Activated CD4-positive, CD25-positive, alpha-beta regulatory T cell treated with anti-CD3 and anti-CD28 coated beads, Interleukin-2, amount 50 U/mL, for 24 hours (primary cell): Measurements from ENCODE around the gene LINC00237.

Experiments used
- ATAC-seq, 2 donors: fragments of 150-1000 bp; cut with Tn5 transposase; one replicate each; pipeline ENCODE4 v1.10.0; 2021; ENCODE audit warnings: mild to moderate bottlenecking in 1 of 2, moderate library complexity in 1 of 2

LINC00237 gene

DNA sequence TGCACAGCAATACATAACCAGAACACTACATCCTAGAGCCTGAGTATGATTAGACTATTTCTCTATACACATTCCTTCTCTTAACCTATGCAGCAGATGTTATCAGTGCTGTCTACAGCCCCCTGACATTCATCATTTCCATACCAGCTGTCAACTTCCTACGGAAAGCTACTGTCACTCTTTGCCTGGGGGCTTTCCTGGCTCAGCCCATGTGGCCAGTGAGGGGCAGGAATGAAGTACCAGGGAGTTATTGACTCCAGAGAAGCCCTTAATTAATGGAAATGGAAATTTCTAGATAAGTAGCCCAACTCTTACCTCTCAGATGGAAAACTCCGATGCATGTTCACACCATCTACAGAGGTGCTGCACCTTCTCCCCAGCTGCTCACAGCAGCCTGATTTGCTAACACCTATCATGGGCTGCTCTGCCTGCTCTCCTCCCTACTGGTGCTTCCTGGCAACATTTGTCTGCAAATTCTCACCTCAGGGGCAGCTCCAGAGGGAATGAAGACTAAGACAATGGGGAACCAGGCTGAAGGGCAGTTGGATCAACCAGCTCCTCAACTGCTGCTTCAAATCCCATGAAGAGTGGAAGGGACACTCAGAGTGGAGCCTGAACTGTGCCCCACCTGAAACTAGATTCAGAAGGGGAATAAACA, 59.6 kb downstream of the LINC00237 start:
- no peak for ATAC-seq
